ENCODE results near the gene CEP43. TPM values are rescaled to one million over a fixed set of nuclear protein-coding genes. Genes with fewer than 3 reads are reported as not detected.
A peak's percentile ranks its signal among the peaks of the same experiment; 100 is the strongest.

CEP43 gene
- total RNA-seq, 1 donor from 2014 or later, result 12.3 TPM

GRCh38 chr6:167020206-167020605, 21.0 kb downstream of the CEP43 start:
- Histone ChIP-seq H3K4me3 (no peak overlapping the region), H3K27ac (replicated peaks) (no peak overlapping the region), H3K4me1 (no peaks in the 10 kb centered on the region), H3K36me3 (peaks cover 53% of the 10 kb centered on the region), H3K9me3 (replicated peaks) (no peaks in the 10 kb centered on the region), H3K27me3 (ENCODE audit: low read depth) (no peaks in the 10 kb centered on the region)
- no peak for DNase-seq
- no peak for TF ChIP-seq CTCF (IDR thresholded peaks at IDR 0.05; ENCODE audit: borderline replicate concordance)
- intact Hi-C loops (cut with micrococcal nuclease), result no loop called here

GRCh38 chr6:167027308-167027707, 28.1 kb downstream of the CEP43 start:
- TF ChIP-seq CTCF (IDR thresholded peaks at IDR 0.05; ENCODE audit: borderline replicate concordance), result no peak
- no peak overlapping the region for H3K4me3 ChIP-seq
- peaks cover 76% of the 10 kb centered on the region for H3K36me3 ChIP-seq
- H3K9me3 ChIP-seq (replicated peaks), result no peaks in the 10 kb centered on the region
- intact Hi-C loops (cut with micrococcal nuclease), result no loop called here
- peaks cover 11% of the 10 kb centered on the region for H3K4me1 ChIP-seq
- DNase-seq, result no peak
- H3K27me3 ChIP-seq (ENCODE audit: low read depth), result no peaks in the 10 kb centered on the region
- H3K27ac ChIP-seq (replicated peaks), result no peak overlapping the region

GRCh38 chr6:167027772-167028171, 28.6 kb downstream of the CEP43 start:
- H3K9me3 ChIP-seq (replicated peaks), result no peaks in the 10 kb centered on the region
- intact Hi-C loops (cut with micrococcal nuclease), result no loop called here
- H3K4me3 ChIP-seq, result no peak overlapping the region
- H3K4me1 ChIP-seq, result peaks cover 11% of the 10 kb centered on the region
- peaks cover 71% of the 10 kb centered on the region for H3K36me3 ChIP-seq
- H3K27ac ChIP-seq (replicated peaks), result no peak overlapping the region
- no peak for DNase-seq
- no peak for TF ChIP-seq CTCF (IDR thresholded peaks at IDR 0.05; ENCODE audit: borderline replicate concordance)
- H3K27me3 ChIP-seq (ENCODE audit: low read depth), result no peaks in the 10 kb centered on the region

- Histone ChIP-seq H3K4me1 (peaks cover 11% of the 10 kb centered on the region), H3K4me3 (no peak overlapping the region), H3K27ac (replicated peaks) (no peak overlapping the region), H3K36me3 (peaks cover 73% of the 10 kb centered on the region), H3K27me3 (ENCODE audit: low read depth) (no peaks in the 10 kb centered on the region), H3K9me3 (replicated peaks) (no peaks in the 10 kb centered on the region)
- no peak for DNase-seq
- TF ChIP-seq CTCF (IDR thresholded peaks at IDR 0.05; ENCODE audit: borderline replicate concordance), result no peak
- intact Hi-C loops (cut with micrococcal nuclease), result no loop called here
Observed at GRCh38 chr6:167030222-167031072, 31.2 kb downstream of the CEP43 start.

GRCh38 chr6:167031082-167031709, 32.0 kb downstream of the CEP43 start:
- Histone ChIP-seq H3K9me3 (replicated peaks) (no peaks in the 10 kb centered on the region), H3K27me3 (ENCODE audit: low read depth) (no peaks in the 10 kb centered on the region), H3K27ac (replicated peaks) (peak overlapping the region; percentile 22), H3K36me3 (peaks cover 72% of the 10 kb centered on the region), H3K4me3 (no peak overlapping the region), H3K4me1 (peaks cover 11% of the 10 kb centered on the region)
- TF ChIP-seq CTCF (IDR thresholded peaks at IDR 0.05; ENCODE audit: borderline replicate concordance), result no peak
- intact Hi-C loops (cut with micrococcal nuclease), result no loop called here
- no peak for DNase-seq
